ENCODE data around the gene PTAR1.

GRCh38 chr9:69689991-69690538, 69.7 kb downstream of the PTAR1 start:
- no peak for TF ChIP-seq CTCF (IDR thresholded peaks at IDR 0.05; ENCODE audit: poor library complexity, severe bottlenecking)
- TF ChIP-seq EZH2 (IDR thresholded peaks at IDR 0.05; ENCODE audit: borderline replicate concordance, insufficient read depth, low read length, poor library complexity, severe bottlenecking), result no peak
